NT2/D1 (cell line): ENCODE results near the gene NRXN2.

ENCODE experiments used
- SUZ12 ChIP-seq: IDR thresholded peaks from 2 replicates; pipeline ENCODE4 v1.6.1; 2011; ENCODE audit not compliant: insufficient read length, insufficient read depth; ENCODE audit errors: extremely low read depth
- YY1 ChIP-seq: IDR thresholded peaks from 2 replicates; pipeline ENCODE4 v1.6.1; 2011; ENCODE audit not compliant: insufficient read length, insufficient read depth
- ZNF274 ChIP-seq: IDR thresholded peaks from 2 replicates; pipeline ENCODE4 v1.6.1; 2011; ENCODE audit warnings: mild to moderate bottlenecking, low read depth, low read length

DNA sequence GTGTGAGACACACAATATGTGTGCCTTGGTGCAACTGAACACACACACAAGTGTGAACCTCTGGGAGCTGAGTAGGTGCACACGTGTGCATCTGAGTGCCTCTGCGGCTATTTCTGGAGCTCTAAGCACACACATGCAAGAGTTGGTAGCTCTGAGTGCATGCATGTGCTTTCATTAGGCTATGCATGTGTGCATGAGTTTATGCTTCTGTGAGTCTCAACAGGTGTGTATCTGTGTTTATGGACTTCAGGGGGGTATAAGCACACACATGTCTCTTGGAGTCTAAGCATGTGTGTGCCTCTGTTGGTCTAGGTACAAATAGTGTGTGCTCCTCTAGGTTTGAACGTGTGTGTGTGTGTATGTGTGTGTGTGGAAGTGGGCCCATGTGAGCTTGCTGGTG lies 106.2 kb downstream of the NRXN2 start:
- no peak for TF ChIP-seq SUZ12
- no peak for TF ChIP-seq ZNF274
- no peak for TF ChIP-seq YY1
